T-helper 2 cell treated with Interferon-gamma antibody and Interleukin-4, amounts not matched to agents 5 μg/mL and 100 μg/mL, for 36 hours (primary cell): ENCODE measurements around the gene ANKLE2.

ENCODE experiments used
- DNase-seq: peaks from one replicate; pipeline ENCODE4 v3.0.0; 2021; ENCODE audit warnings: low spot score
- H3K27ac Mint-ChIP-seq: one replicate; pipeline ENCODE4 v1.8.0; 2021; ENCODE audit warnings: mild to moderate bottlenecking, mixed read lengths
- H3K27me3 Mint-ChIP-seq: one replicate; pipeline ENCODE4 v1.8.0; 2021; ENCODE audit warnings: low read depth, mixed read lengths
- H3K36me3 Mint-ChIP-seq: one replicate; pipeline ENCODE4 v1.8.0; 2021; ENCODE audit warnings: low read depth, mixed read lengths
- H3K4me1 Mint-ChIP-seq: one replicate; pipeline ENCODE4 v1.8.0; 2021; ENCODE audit warnings: low read depth, mixed read lengths
- H3K4me3 Mint-ChIP-seq: one replicate; pipeline ENCODE4 v1.8.0; 2022; ENCODE audit warnings: mild to moderate bottlenecking, moderate library complexity, mixed read lengths
- H3K9me3 Mint-ChIP-seq: one replicate; pipeline ENCODE4 v1.8.0; 2021; ENCODE audit warnings: mixed read lengths

Gene ANKLE2

DNA sequence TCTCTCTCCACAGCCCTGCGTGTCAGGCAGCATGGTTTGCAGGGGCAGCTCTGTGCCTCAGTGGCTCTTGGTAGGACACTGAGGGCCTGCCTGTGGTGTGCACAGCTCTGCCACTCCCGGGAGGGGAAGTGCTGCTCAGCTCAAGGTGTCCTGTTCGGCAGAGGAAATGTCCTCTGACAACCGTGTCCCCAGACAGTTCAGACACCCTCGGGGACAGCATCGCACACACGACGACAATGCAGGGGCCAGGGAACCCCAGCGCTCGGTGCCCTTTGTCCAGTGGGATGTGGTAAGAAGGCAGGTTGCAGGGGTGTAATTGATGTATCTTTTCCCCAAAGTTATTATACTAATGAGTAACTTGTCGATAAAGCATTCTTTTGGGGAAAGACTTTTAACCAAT lies 14.2 kb downstream of the ANKLE2 start:
- no peak overlapping the region for H3K4me3 Mint-ChIP-seq
- H3K4me1 Mint-ChIP-seq: no peaks in the 10 kb centered on the region
- H3K27me3 Mint-ChIP-seq: no peaks in the 10 kb centered on the region
- peaks cover 60% of the 10 kb centered on the region for H3K36me3 Mint-ChIP-seq
- H3K27ac Mint-ChIP-seq: no peak overlapping the region
- no peaks in the 10 kb centered on the region for H3K9me3 Mint-ChIP-seq
- no peak for DNase-seq

DNA sequence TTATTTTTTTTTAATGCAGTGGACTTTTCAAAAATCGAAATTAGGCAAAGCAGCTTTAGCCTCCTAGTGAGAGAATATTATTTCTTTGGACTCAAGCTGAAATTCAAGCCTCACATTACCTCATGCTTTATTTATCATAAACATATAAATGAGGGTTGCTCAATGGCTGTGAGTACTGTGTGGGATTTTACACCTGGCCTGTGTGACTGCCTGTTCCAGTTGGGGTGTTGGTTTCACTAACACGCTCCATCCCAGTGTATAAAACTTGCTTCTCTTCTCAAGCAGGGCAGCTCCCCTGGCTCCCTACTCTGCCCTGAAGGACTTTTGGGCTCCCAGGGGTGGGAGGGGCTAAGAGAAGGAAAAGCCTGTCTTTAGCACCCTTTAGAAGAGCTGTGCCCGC lies 15.0 kb downstream of the ANKLE2 start:
- no peak overlapping the region for H3K27ac Mint-ChIP-seq
- no peaks in the 10 kb centered on the region for H3K4me1 Mint-ChIP-seq
- no peak for DNase-seq
- H3K9me3 Mint-ChIP-seq: no peaks in the 10 kb centered on the region
- peaks cover 66% of the 10 kb centered on the region for H3K36me3 Mint-ChIP-seq
- H3K27me3 Mint-ChIP-seq: no peaks in the 10 kb centered on the region
- no peak overlapping the region for H3K4me3 Mint-ChIP-seq

DNA sequence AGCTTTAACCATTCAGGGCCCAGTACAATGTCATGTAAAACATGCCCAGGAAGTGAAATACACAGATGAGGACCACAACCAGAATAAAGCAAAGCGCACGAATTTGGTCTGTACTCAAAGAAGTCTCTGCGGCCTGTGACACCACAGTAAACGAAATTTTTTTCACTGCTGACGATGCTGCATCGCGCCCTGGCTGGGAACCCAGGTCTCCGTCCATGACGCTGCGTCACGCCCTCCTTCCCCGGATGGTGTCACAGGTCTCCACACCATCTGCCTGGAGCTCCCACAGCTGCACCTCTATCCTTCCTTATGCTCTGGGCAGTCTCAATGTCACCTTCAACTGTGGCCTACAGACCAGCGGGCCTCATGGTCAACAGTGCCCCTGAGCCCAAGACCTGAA lies 17.8 kb downstream of the ANKLE2 start:
- Mint-ChIP-seq H3K36me3 (peaks cover 78% of the 10 kb centered on the region), H3K27me3 (no peaks in the 10 kb centered on the region), H3K27ac (no peak overlapping the region), H3K4me1 (no peaks in the 10 kb centered on the region), H3K4me3 (no peak overlapping the region), H3K9me3 (no peaks in the 10 kb centered on the region)
- DNase-seq: no peak

DNA sequence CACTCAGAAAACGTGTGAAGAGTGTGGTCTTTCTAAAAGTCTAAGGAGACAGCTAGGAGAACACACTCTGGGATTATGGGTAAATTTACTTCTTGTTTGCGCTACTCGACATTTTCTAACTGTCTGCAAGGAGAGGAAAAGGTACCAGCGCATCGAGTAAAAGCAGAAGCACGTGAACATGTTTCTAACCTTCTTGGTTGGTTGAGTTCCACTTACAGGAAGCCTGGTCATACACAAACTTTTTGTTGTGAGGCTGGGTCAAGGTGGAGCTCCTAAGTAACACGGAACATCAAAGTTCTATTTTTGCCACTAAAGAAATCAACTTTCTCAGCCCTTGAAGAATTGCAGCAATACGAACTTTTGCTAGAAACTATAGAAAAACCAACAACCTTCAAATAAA lies 20.0 kb downstream of the ANKLE2 start:
- H3K4me3 Mint-ChIP-seq: no peak overlapping the region
- no peak for DNase-seq
- peaks cover 74% of the 10 kb centered on the region for H3K36me3 Mint-ChIP-seq
- H3K4me1 Mint-ChIP-seq: no peaks in the 10 kb centered on the region
- no peaks in the 10 kb centered on the region for H3K27me3 Mint-ChIP-seq
- H3K27ac Mint-ChIP-seq: no peak overlapping the region
- H3K9me3 Mint-ChIP-seq: no peaks in the 10 kb centered on the region

DNA sequence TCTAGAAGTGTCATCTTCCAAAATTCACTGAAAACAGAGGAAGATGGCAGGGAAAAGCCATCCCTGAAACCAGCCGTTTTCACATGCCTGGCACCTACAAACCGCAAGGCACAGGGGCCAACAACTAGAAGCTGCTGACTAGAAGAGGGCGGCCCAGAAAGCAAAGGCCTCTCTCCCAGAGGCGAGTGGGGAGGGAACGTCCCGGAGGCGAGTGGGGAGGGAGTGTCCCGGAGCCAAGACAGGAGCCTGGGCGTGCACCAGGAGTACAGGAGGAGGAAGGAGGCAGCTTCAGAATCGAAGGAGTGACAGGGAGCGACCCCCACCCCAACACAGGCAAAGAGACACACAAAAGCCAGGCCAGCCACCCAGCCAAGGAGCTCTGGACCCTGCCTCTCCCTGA lies 21.0 kb downstream of the ANKLE2 start:
- H3K36me3 Mint-ChIP-seq: peaks cover 74% of the 10 kb centered on the region
- H3K27ac Mint-ChIP-seq: no peak overlapping the region
- no peak overlapping the region for H3K4me3 Mint-ChIP-seq
- H3K27me3 Mint-ChIP-seq: no peaks in the 10 kb centered on the region
- H3K4me1 Mint-ChIP-seq: no peaks in the 10 kb centered on the region
- H3K9me3 Mint-ChIP-seq: no peaks in the 10 kb centered on the region
- no peak for DNase-seq

DNA sequence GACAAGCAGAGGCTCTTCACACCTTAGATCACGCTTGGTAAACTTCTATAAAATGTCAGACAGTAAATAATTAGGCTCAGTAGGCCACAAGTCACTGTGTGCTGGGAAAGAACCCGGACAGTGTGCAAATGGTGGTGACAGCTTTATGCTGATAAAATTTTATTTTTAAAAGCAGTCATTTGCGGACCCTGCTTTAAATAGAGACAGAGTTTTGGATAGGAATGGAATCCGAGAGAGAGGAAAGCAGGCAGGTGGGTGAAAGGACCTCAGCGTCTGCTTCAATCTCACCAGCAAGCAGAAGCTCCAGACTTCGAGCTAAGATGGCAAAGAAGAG lies 21.4 kb downstream of the ANKLE2 start:
- DNase-seq: no peak
- no peaks in the 10 kb centered on the region for H3K27me3 Mint-ChIP-seq
- H3K4me3 Mint-ChIP-seq: no peak overlapping the region
- no peak overlapping the region for H3K27ac Mint-ChIP-seq
- no peaks in the 10 kb centered on the region for H3K4me1 Mint-ChIP-seq
- no peaks in the 10 kb centered on the region for H3K9me3 Mint-ChIP-seq
- peaks cover 76% of the 10 kb centered on the region for H3K36me3 Mint-ChIP-seq

DNA sequence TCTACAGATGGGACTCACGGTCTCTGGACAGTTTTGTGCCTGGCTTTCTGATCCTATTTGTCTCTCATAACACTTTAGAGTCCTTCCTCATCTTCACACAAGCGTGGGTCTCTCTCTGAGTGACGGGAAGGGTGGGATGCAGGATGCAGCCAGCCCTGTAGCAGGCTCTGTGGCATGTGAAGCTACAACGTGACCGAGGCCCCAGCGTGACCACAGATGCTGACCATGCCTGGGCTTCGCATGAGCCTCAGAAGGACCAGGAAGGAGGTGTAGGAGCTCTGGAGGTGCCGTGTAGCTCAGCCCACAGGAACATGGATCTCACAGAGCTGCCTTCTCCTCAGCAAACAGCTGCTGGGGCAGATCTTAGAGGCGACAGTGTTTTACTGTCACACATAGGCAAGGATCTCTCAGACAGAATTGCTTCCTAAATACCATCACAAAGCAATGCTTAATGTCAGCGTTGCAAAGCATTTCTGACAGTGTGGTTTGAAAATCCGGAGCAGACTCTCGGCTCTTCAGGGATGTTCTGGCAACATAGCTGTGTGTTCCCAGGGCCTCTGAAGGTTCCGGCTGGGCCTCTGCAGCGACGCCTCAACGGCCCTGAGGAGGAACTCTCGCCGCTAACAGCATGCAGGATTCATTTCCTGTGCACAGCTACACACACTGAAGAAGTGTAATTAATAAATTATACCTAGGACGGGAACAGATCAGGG lies 21.9 kb downstream of the ANKLE2 start:
- Mint-ChIP-seq H3K36me3 (peaks cover 76% of the 10 kb centered on the region), H3K27ac (no peak overlapping the region), H3K4me1 (no peaks in the 10 kb centered on the region), H3K4me3 (no peak overlapping the region), H3K27me3 (no peaks in the 10 kb centered on the region), H3K9me3 (no peaks in the 10 kb centered on the region)
- no peak for DNase-seq

DNA sequence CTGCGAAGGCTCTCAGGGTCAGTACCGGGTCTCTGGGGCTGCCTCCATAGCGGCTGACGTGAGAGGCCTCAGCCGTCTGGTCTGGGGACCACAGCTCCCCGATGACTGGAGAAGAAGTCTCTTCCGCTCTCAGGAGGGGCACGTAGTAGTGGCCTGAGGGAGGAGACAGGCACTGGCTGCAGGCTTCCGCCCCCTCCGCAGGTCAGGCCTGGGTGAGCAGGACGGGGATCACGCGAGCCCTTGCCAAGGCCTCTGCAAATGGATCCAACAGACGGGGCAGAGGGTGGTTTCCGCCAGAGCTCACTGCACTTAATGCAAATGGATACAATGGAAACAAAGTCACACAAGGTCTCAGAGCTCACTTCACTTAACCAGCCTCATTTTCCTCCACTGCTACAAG lies 24.7 kb downstream of the ANKLE2 start:
- H3K27ac Mint-ChIP-seq: no peak overlapping the region
- no peaks in the 10 kb centered on the region for H3K27me3 Mint-ChIP-seq
- no peak overlapping the region for H3K4me3 Mint-ChIP-seq
- no peaks in the 10 kb centered on the region for H3K9me3 Mint-ChIP-seq
- peaks cover 79% of the 10 kb centered on the region for H3K36me3 Mint-ChIP-seq
- DNase-seq: no peak
- no peaks in the 10 kb centered on the region for H3K4me1 Mint-ChIP-seq

DNA sequence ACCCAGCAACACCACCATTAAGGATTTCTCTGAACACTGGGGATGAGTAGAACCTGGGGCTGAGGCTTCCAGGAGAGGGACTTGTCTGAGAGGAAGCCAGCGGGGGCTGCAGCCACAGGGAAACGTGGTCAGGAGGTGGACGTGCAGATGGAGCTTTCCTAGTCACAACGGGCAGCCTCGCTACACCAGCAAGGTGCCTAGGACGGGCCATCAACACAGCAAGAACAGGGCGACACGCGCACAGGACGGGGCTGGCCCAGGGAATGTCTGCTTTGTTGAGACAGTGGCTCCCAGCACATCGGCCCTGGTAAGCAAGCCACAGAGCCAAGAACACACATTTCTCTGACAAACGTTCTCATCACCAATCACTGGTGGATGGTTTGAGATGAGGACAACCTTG lies 25.3 kb downstream of the ANKLE2 start:
- H3K36me3 Mint-ChIP-seq: peaks cover 79% of the 10 kb centered on the region
- no peaks in the 10 kb centered on the region for H3K27me3 Mint-ChIP-seq
- DNase-seq: no peak
- no peak overlapping the region for H3K27ac Mint-ChIP-seq
- H3K9me3 Mint-ChIP-seq: no peaks in the 10 kb centered on the region
- no peak overlapping the region for H3K4me3 Mint-ChIP-seq
- H3K4me1 Mint-ChIP-seq: no peaks in the 10 kb centered on the region

DNA sequence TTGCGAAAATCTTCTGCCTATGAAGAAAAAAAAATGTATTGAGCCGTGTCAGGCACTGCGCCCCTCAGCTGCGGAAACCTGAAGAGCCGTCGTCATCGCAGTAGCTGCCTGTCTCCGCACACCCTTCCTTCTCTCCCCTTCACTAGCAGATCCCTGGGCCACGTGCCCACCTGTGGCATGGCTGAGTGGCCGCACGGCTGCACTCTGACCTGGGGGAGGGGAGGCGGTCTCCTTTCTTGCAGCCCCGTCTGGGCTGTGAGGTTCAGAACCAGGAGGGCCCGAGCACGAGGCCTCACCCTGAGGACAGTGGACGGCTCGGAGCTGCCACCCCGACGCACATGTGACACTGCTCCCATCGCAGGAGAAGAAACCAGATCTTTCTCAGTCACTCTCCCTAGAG lies 26.1 kb downstream of the ANKLE2 start:
- no peaks in the 10 kb centered on the region for H3K27me3 Mint-ChIP-seq
- no peak for DNase-seq
- no peak overlapping the region for H3K27ac Mint-ChIP-seq
- H3K9me3 Mint-ChIP-seq: no peaks in the 10 kb centered on the region
- H3K4me3 Mint-ChIP-seq: no peak overlapping the region
- no peaks in the 10 kb centered on the region for H3K4me1 Mint-ChIP-seq
- H3K36me3 Mint-ChIP-seq: peaks cover 79% of the 10 kb centered on the region

DNA sequence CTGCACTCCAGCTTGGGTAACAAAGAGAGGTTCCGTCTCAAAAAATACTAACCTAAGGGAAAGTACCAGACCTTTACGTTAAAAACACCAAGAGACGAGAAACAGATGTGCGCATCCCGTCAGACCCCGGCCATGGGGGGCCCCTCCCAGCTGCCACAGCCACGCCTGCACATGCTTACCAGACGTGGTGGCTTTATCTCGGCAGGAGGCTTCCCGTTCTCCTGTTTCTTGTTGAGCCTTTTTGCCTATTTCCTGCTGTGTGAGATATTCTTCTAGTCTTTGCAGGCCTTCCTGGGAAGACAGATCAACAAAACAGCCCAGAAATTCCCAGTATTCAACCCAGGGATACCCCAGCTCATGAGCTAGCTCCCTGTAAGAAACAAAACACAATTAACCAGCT lies 27.4 kb downstream of the ANKLE2 start:
- no peak overlapping the region for H3K27ac Mint-ChIP-seq
- H3K9me3 Mint-ChIP-seq: no peaks in the 10 kb centered on the region
- peaks cover 1% of the 10 kb centered on the region for H3K4me1 Mint-ChIP-seq
- DNase-seq: no peak
- H3K36me3 Mint-ChIP-seq: peaks cover 79% of the 10 kb centered on the region
- no peak overlapping the region for H3K4me3 Mint-ChIP-seq
- no peaks in the 10 kb centered on the region for H3K27me3 Mint-ChIP-seq

DNA sequence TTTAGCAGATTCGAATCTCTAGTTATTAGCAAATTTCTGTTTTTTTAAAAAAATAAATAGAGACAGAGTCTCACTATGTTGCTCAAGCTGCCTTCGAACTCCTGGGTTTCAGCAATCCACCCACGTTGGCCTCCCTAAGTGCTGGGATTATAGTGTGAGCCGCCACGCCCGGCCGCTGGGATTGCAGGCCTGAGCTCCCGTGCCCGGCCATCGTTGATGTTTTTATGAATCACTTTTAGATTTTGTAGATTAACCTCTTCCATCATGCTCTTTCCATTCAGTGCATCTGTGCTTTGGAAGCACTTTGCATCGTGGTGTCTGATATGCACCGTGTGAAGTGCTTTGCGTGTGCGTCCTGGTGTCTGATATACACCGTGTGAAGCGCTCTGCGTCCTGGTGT lies 30.1 kb downstream of the ANKLE2 start:
- H3K36me3 Mint-ChIP-seq: peaks cover 82% of the 10 kb centered on the region
- H3K27me3 Mint-ChIP-seq: no peaks in the 10 kb centered on the region
- peaks cover 1% of the 10 kb centered on the region for H3K4me1 Mint-ChIP-seq
- H3K4me3 Mint-ChIP-seq: no peak overlapping the region
- H3K27ac Mint-ChIP-seq: no peak overlapping the region
- DNase-seq: no peak
- no peaks in the 10 kb centered on the region for H3K9me3 Mint-ChIP-seq

DNA sequence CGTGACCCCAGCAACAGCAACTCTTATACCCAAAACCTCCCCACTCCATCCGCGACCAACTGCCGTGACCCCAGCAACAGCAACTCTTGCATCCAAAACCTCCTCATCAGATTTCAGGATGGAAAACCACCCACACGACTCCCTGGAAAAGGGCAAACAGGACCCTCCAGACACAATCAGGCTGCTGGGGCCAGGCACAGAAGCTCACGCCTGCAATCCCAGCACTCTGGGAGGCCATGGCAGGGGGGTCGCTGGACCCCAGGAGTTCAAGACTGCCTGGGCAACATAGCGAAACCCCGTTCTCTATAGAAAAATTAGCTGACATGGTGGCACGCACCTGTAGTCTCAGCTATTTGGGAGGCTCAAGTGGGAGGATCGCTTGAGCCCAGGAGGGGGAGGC lies 31.3 kb downstream of the ANKLE2 start:
- Mint-ChIP-seq H3K27me3 (no peaks in the 10 kb centered on the region), H3K4me1 (peaks cover 1% of the 10 kb centered on the region), H3K4me3 (no peak overlapping the region), H3K36me3 (peaks cover 85% of the 10 kb centered on the region), H3K9me3 (no peaks in the 10 kb centered on the region), H3K27ac (peak overlapping the region; percentile 38)
- no peak for DNase-seq

DNA sequence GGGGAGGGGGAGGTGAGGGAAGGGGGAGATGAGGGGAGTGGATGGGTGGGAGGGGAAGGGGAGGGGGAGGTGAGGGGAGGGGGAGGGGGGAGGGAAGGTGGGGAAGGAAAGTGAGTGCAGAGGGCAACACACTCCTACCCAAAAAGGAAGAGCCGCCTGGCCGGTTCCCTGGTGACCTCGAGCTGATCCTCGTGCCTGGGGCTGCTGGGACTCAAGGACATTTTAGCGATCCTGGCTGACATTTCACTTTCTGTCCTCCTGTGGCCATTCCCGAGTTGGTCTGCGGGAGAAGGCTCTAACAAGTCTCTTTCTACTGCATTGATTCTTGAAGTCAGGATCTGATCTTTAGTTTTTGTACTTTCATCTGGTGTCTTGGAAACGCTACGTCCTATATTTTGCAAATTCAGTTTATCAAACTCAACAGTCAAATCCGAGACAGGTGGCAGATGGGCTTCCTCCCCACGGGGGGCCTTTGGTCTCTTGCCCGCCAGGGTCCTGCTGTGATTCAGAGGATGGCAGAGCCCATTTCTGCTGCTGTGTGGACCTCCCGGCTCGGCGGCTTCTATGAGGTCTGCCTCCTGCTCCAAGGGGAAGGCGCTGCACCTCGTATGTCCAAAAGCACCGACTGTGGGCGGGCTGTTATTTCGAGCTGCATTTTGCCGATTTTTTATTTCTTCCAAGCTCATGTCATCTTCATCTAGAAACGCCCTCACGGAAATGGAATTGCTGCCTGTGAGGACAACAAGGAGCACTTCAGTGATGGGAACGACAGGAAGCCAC lies 31.9 kb downstream of the ANKLE2 start:
- Mint-ChIP-seq H3K9me3 (no peaks in the 10 kb centered on the region), H3K4me1 (peaks cover 1% of the 10 kb centered on the region), H3K36me3 (peaks cover 83% of the 10 kb centered on the region), H3K4me3 (no peak overlapping the region), H3K27me3 (no peaks in the 10 kb centered on the region), H3K27ac (no peak overlapping the region)
- no peak for DNase-seq

DNA sequence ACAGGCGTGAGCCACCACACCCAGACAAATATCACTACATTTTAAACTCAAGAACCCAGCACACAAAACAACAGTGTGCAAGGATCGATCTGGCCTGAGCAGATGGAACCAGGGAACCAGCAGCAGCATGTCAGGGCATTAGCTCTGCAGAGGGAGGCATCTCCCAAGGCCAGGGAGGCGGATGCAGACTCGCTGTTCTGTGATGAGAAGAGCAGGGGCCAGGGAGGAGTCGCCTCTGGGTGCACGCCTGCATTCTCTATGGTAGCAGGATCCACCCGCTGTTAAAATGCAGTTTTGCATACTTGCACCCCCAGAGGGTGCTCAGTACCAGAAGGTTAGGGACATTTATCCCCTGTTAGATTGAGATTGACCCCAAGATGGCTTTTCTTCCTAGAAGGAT lies 33.1 kb downstream of the ANKLE2 start:
- Mint-ChIP-seq H3K4me1 (peaks cover 1% of the 10 kb centered on the region), H3K36me3 (peaks cover 79% of the 10 kb centered on the region), H3K27me3 (no peaks in the 10 kb centered on the region), H3K4me3 (no peak overlapping the region), H3K9me3 (no peaks in the 10 kb centered on the region), H3K27ac (no peak overlapping the region)
- no peak for DNase-seq
